ENCODE results near the gene PLEKHA4. TPM values are rescaled to one million over a fixed set of nuclear protein-coding genes. Genes with fewer than 3 reads are reported as not detected.

The PLEKHA4 gene
- total and polyA plus RNA-seq, 10 of the 15 experiments (the other 5 are each of a cell fraction or from before 2014, with no cell fraction given) = 0.13 to 10.0 (median 6.4) TPM; not detected in 1

- RAD21 ChIA-PET (ENCODE audit: unreplicated experiment) = interaction anchor here (1.1 kb wide), 1 partner anchor 17 kb away, joined by 3 read pairs; no protein-coding TSS in a partner anchor
Measured at GRCh38 chr19:48918071-48918470, 49.7 kb upstream of the PLEKHA4 start.

More at GRCh38 chr19:48918071-48918470, 49.7 kb upstream of the PLEKHA4 start:
- BruUV-seq (replicated peaks) = no TSS peak
- FAIRE-seq (peak; percentile 66), DNase-seq (ENCODE audit: low read depth, low spot score) (no peak), ATAC-seq (peak; percentile 37; the same call in 2 of the 3 replicates)
- Histone ChIP-seq H2AFZ (ENCODE audit: control insufficient read depth, low read depth, low read length) (no peak overlapping the region), H3K36me3 (ENCODE audit: control insufficient read depth in 2 of 2, insufficient read depth in 2 of 2, low read length in 1 of 2) (peaks cover 5 to 12% of the 10 kb centered on the region in 2 experiments; a peak in 3 of 4 replicates), H3K4me1 (ENCODE audit: control insufficient read depth, insufficient read depth, low read length) (peaks cover 8% of the 10 kb centered on the region), H3K79me2 (ENCODE audit: control insufficient read depth, insufficient read depth, low read length) (no peaks in the 10 kb centered on the region), H3K27ac (ENCODE audit: control insufficient read depth, insufficient read depth) (peak overlapping the region; percentile 53), H3K9ac (ENCODE audit: control insufficient read depth, insufficient read depth, low read length) (no peak overlapping the region), H4K20me1 (ENCODE audit: control insufficient read depth, insufficient read depth) (no peaks in the 10 kb centered on the region), H3K4me3 (0 out of 2 replicates have a peak overlapping the region, but pooled peaks have one; percentile 16), H3K9me3 (replicated peaks; ENCODE audit: control insufficient read depth, insufficient read depth, low read length) (no peaks in the 10 kb centered on the region), H3K27me3 (replicated peaks in 1 of 2; ENCODE audit: control insufficient read depth in 2 of 2, insufficient read depth in 2 of 2, low read length in 1 of 2) (no peaks in the 10 kb centered on the region), H3K4me2 (ENCODE audit: control insufficient read depth, insufficient read depth) (peak overlapping the region; percentile 20; the same call in 1 of the 2 replicates)
- 0% methylated on average over 6 of the region's 6 CpGs for WGBS (ENCODE audit: insufficient coverage, insufficient replicate concordance, low lambda C conversion rate, missing lambda C conversion rate)
- TF ChIP-seq DPF2 (IDR thresholded peaks at IDR 0.05) (no peak), ATF7 (IDR thresholded peaks at IDR 0.05; ENCODE audit: low read depth) (no peak), RUNX3 (IDR thresholded peaks at IDR 0.05; ENCODE audit: low read length) (peak; percentile 20; the same call in 1 of the 2 replicates), ATF2 (IDR thresholded peaks at IDR 0.05; ENCODE audit: low read length) (no peak), REST (IDR thresholded peaks at IDR 0.05; ENCODE audit: low read depth, low read length) (no peak), POLR2A (IDR thresholded peaks at IDR 0.05; ENCODE audit: low read depth, low read length) (no peak), NR2C1 (IDR thresholded peaks at IDR 0.05) (no peak)
- POLR2A ChIA-PET = no interaction called here
- in situ Hi-C loops (cut with MboI) = no loop called here
- intact Hi-C loops (cut with micrococcal nuclease; ENCODE audit: unreplicated experiment) = no loop called here
- SMC1A ChIA-PET (ENCODE audit: uncharacterized antibody, unreplicated experiment) = no interaction called here
- CTCF ChIA-PET = interaction anchor here (1.2 to 2.5 kb wide), 2 partner anchors 15 to 45 kb away, joined by 4 to 6 read pairs; partner anchors contain the start of gene DHDH
